HG03060 (cell line): ENCODE measurements around the gene CFAP77.
"Not testable (repeated sequence)": the region's sequence is repeated elsewhere in the genome, so short reads cannot be mapped to it uniquely, and the experiment has no call there.

ENCODE experiments used
- ATAC-seq: cut with Tn5 transposase; IDR thresholded peaks from one replicate; pipeline ENCODE4 v1.9.1; 2021; ENCODE audit warnings: low read depth, moderate number of reproducible peaks; ENCODE audit not compliant: unreplicated experiment

CFAP77 gene

GRCh38 chr9:132409828-132410528, at the start of gene CFAP77:
Gene CFAP77 (plus strand): TSS chr9:132410211. CDS start chr9:132410272, 61 bp downstream.
- no peak for ATAC-seq

GRCh38 chr9:132364068-132364467, 45.9 kb upstream of the CFAP77 start:
- ATAC-seq: no peak

- ATAC-seq: no peak
Measured at GRCh38 chr9:132365986-132366385, 44.0 kb upstream of the CFAP77 start.

DNA sequence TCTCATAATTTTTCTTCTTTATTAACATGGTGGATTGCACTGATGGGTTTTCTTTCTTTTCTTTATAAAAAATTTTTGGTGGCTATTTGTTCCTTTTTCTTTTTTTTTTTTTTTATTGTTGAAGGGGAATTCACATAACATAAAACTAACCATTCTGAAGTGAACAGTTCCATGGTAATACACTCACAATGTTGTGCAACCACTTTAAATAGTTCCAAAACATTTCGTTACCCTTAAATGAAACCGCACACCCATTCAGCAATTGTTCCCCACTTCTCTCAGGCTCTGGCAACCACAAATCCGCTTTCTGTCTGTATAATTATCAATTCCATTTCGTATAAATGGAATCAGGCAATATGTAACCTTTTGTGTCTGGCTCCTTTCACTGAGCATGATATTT, 43.5 kb upstream of the CFAP77 start:
- no peak for ATAC-seq

DNA sequence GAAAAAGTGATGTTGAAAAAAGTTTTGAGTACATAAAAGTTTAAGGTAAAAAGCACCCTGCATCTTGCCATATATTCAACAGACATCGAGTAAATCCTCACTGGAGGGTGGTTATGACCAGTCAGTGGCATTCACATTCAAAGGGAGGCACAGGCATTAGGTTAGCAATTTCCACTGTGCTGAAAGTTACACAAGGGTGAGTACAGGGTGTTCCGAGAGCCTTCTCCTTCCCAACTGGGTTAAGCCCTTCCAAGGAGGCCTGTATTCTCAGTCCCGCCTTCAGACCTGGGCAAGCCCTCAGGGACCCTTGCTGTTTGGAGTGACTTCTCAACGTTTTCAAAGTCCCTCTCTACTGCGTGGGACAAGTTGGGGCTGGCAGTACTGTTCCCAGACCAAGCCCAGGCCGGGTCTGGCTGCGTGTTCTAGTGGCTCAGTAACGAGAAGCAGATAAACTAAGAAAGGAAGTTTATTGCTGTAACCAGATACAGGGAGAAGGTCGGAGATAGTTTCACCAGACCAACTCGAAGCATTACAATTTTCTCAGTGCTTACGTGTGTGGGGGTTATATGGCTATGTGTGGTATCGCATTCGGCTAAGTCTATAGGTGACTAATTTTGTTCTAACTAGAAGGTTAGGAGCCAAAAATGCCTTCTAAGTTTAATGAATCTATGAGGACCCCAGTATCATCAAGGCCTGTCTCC, 42.2 kb upstream of the CFAP77 start:
- ATAC-seq: no peak

DNA sequence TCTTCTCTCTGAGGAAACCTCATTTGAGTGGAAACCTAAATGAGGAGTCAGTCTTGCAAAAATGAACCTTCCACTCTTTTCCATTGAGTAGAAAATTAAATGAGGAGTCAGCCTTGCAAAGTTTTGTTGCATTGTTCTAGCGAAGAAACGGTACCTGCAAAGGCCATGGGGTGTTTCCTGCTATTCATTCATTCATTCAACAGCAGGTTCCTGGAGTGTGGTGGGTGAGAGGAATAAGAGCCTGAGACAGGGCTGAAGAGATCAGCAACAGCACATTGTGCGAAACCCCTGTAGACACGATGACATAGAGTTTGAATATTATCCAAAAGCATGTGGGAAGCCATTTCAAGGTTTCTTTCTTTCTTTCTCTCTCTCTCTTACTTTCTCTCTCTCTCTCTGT, 40.6 kb upstream of the CFAP77 start:
- ATAC-seq: no peak

DNA sequence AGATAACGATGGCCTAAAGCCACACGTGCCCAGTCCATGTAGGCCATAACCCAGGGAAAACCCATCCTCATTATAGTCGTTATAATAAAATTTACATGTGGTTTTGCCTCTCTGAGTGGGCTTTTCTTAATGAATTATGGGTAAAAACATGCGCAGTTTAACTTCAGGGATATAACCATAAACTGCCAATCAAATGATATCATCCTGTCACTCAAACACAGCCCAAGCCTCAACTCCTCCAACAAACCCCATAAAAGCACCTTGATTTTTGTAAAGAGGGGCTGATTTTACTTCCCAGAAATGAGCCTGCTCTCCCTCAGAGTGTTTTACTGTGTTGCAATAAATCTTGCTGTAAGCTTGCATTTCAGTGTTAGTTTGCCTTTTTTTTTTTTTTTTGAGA, 39.4 kb upstream of the CFAP77 start:
- no peak for ATAC-seq

GRCh38 chr9:132372177-132373095, 37.6 kb upstream of the CFAP77 start:
- no peak for ATAC-seq

- ATAC-seq: not testable (repeated sequence)
Measured at GRCh38 chr9:132377769-132378168, 32.2 kb upstream of the CFAP77 start.

GRCh38 chr9:132378416-132378815, 31.6 kb upstream of the CFAP77 start:
- not testable (repeated sequence) for ATAC-seq

- ATAC-seq: peak; percentile 63
Measured at GRCh38 chr9:132381966-132382541, 28.0 kb upstream of the CFAP77 start.

- ATAC-seq: no peak
Measured at GRCh38 chr9:132383462-132383883, 26.5 kb upstream of the CFAP77 start.

DNA sequence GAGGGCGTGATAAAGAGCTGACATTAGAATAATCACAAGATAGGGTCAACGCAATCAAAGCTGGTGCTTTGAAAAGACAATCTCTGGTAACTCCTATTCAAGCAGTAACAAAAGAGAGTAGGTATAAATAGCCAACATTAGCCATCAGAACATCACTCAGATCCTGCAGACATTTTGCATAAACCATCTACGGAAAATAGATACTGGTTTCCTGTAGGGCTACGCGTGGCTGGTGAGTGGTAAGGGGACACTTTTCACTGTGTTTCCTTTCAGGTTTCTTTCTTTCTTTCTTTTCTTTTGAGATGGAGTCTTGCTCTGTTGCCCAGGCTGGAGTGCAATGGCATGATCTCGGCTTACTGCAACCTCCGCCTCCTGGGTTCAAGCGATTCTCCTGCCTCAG, 25.6 kb upstream of the CFAP77 start:
- ATAC-seq: no peak

- ATAC-seq: no peak
Measured at GRCh38 chr9:132387133-132387532, 22.9 kb upstream of the CFAP77 start.

- no peak for ATAC-seq
Measured at GRCh38 chr9:132390966-132391365, 19.0 kb upstream of the CFAP77 start.

DNA sequence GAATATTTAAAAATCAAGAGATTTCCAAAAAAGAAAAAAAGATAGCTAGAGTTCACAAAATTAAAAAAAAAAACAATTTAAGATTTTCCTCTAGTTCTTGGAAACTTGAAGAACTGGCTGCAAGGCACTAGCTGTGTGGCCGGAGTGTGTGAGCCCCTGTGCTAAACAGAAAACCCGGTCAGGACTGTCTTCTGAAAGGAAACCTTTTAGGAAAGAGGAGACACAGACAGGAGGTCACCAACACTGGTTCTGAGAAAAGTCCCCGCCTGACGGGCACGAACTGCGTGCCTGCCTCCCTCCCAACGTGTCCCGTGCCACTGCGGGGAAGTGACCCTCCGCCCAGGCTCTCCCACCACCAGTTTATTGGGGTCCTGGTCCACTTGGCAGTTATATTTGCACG, 18.6 kb upstream of the CFAP77 start:
- no peak for ATAC-seq

GRCh38 chr9:132395560-132395959, 14.5 kb upstream of the CFAP77 start:
- no peak for ATAC-seq

DNA sequence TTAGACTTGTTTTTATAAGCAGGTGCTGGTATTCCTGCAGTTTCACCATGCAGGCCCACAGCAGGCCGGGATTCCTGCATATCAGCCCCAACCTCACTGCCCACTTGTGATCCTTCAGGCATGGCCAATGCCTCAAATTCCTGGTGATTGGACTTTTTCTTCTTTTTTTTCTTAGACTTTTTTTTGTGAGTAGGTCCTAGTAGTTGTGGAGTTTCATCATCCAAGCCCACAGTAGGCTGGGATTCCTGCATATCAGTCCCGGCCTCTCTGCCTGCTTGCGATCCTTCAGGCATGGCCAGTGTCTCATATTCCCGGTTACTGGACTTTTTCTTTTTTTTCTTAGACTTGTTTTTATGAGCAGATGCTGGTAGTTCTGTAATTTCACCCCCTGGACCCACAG, 8.2 kb upstream of the CFAP77 start:
- ATAC-seq: no peak

- no peak for ATAC-seq
Measured at GRCh38 chr9:132404228-132404881, 5.7 kb upstream of the CFAP77 start.

DNA sequence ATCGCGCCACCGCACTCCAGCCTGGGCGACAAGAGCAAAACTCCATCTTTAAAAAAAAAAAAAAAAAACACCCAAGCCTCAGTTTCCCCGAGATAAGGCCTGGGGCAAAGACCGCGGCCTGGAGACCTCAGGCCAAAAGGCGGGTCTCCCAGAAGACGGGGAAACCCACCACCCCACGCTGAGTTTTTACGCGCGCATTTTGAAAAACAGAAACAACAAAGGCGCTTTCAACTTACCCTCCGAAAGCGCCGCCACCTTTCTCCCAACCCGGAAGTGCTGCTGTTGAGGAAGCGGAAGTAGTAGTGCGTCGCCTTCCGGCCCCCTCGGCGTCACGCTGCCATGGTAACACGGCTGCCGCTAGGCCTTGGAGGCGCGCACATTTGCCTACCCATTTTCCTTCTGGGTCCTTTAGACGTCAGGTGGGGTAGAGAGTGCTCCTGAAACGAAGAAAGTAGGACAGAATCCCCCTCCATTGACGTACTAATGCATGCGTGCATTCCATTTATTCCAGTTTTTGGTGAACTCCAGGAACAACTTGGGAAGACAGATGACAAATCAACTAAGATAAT, 3.4 kb upstream of the CFAP77 start, which contains the start of gene TTF1:
Gene TTF1 (minus strand): TSS at position 287 of the 569 bp plus-strand sequence. CDS start 4,019 bp downstream, outside the sequence.
- ATAC-seq: no peak
